HG03565 (cell line): Measurements from ENCODE around the gene KHDRBS1.
"Not testable (repeated sequence)": the region's sequence is repeated elsewhere in the genome, so short reads cannot be mapped to it uniquely, and the experiment has no call there.

Source experiments
- ATAC-seq: cut with Tn5 transposase; IDR thresholded peaks from one replicate; pipeline ENCODE4 v1.9.1; 2021; ENCODE audit warnings: mild to moderate bottlenecking, moderate library complexity; ENCODE audit not compliant: unreplicated experiment

The KHDRBS1 gene

DNA sequence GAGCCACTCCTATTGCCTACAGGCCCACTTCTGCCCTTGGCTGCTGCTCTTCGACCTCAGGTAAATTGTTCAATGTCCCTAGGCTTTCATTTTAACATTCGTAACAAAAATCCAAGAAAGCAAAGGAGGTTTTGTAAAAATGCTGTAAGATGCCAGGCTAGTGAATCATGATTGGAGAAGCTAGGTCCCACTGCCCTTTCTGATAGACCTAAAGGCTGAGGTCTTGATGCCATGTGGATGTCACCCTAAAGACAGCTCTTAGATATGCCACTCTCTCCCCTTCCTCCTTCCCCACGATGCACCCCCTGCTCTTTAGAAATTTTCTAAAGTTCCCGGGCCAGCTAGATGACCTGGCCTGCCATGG lies 49.2 kb downstream of the KHDRBS1 start:
- no peak for ATAC-seq

- ATAC-seq = no peak
Measured at GRCh38 chr1:32063261-32063681, 49.6 kb downstream of the KHDRBS1 start.

- ATAC-seq = not testable (repeated sequence)
Measured at GRCh38 chr1:32065613-32066488, 52.2 kb downstream of the KHDRBS1 start.

DNA sequence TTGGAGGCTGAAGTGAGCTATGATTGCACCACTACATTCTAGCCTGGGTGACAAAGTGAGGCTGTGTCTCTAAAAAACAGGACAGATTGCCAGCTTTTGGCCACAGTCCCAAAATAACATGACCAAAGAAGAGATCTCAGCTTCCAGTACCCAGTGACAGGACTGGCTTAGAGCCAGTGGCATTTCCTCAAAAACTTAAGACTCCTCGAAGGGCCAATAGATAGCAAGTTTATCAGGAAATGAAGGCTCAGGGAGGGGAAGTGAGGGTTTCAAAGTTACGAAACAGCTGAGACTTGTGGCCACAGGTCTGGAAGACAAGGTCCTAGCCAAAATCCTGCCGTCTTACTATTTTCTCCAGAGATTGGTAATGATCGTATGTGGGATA lies 52.8 kb downstream of the KHDRBS1 start:
- ATAC-seq = no peak

GRCh38 chr1:32068957-32069588 lies 55.4 kb downstream of the KHDRBS1 start:
- no peak for ATAC-seq

DNA sequence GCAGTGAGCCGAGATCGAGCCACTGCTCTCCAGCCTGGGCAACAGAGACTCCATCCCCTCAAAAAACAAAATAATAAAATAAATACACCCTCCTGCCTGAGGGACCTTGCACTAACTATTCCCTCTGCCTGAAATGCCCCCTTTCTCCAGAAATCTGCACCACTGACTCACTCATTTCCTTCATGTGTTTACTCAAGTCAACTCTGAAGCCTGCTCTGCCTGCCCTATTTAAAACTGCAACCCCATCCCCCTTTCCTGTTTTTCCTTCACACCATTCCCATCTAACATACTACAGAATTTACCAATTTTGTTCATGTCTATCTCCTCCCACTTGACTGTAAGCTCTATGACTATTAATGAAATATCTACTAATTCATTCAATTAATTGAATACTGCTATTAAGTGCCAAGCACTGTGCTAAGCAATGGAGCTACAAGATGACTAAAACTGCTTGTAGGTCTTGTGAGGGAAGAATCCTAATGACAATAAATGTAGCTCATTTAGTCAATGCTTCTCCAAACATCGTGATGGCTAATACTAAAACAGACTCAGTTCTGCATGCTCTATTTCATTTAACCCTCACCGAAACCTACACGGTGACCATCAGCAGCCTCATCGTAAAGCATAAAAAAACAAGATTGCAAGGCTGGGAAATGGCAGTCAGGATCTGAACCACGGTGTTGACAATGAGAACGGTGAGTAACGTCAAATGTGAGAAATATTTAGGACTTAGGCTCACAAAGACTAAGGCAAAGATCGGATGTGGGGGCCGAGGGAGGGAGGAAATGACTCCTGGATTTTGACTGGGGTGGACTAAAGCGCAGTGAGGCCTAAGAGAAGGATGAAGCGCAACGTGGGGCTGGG lies 58.3 kb downstream of the KHDRBS1 start:
- ATAC-seq = no peak

GRCh38 chr1:32072622-32073298 lies 59.1 kb downstream of the KHDRBS1 start, which contains the start of gene TMEM39B:
TSS of gene TMEM39B (plus strand) at chr1:32072939. CDS start at chr1:32073048, 109 bp downstream.
- ATAC-seq = peak; percentile 82

DNA sequence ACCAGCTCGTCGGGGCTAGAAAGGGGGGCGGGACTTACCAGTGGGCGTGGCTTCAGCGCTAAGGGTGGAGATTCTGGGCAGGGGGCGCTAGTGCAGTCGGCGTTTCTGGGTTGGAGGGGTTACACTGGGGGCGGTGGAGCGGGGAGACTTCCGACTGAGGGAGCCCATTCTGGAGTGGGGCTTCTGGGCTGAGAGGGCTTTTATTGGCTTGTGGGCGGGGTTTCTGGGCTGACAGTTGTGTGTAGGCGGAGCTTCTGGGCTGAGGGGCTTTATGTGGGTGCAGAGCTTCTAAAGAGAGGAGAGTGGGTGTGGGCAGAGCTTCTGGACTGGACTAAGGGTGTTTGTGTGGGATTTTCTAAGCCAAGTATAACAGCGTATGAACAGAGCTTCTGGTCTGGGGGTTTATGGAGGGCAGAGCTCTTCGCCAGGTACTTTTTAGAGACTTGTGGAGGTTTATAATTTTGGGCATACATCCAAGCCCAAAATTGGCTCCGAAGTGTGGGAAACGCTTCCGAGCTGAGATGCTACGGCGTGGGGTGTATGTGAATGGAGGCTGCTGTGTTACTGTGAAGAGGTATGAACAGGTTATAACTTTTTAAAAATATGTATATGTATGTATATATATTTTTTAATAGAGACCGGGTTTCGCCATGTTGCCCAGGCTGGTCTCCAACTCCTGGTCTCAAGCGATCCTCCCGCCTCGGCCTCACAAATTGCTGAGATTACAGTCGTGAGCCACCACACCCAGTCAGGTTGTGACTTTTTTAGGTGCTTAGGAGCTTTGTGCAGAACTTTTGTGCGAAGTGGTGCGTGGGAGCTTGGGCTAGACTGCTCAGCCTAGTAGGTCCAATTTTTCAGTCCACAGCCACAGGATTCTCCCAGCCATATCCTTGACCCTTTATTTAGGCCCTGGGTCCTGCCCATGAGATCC lies 59.9 kb downstream of the KHDRBS1 start:
- peak; percentile 6 for ATAC-seq

- ATAC-seq = no peak
Measured at GRCh38 chr1:32074841-32075240, 61.2 kb downstream of the KHDRBS1 start.

GRCh38 chr1:32077451-32077850 lies 63.8 kb downstream of the KHDRBS1 start:
- ATAC-seq = no peak

DNA sequence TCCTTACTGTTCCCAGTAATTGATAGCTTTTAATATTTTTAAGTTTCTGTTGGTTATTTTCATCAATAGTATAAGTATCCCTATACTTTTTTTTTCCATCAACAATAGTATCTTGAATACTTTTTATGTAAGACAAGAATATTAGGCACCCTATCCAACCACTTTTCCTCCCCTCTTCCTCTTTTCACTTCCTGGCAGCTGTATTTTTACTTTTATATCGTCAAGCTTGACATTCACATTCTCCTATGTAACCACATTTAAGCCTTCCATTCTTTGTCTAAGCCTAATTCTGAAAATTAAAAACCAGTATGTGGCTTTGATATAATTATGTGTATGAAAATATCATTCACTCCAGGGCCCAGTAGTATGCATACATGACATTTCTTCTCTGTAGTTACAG lies 68.4 kb downstream of the KHDRBS1 start:
- ATAC-seq = no peak

- ATAC-seq = not testable (repeated sequence)
Measured at GRCh38 chr1:32086381-32086780, 72.7 kb downstream of the KHDRBS1 start.

DNA sequence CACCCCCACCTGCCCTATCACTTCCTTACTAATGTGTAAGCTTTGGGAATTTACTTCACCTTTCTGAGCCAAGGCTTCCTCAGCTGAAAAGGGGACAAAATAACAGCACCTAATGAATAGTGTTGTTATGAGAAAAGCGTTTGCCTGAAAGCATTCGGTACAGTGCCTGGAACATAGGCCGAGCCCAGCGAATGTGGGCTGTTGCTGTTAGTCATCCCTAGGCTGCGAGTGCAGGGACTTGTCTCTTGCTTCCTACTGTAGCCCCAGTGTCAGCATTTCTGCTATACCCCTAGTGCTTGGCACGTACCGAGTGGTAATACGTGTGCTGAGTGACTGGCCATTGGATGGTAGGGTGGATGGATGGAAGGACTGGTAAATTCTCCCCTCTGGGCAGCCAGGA lies 77.5 kb downstream of the KHDRBS1 start:
- no peak for ATAC-seq

DNA sequence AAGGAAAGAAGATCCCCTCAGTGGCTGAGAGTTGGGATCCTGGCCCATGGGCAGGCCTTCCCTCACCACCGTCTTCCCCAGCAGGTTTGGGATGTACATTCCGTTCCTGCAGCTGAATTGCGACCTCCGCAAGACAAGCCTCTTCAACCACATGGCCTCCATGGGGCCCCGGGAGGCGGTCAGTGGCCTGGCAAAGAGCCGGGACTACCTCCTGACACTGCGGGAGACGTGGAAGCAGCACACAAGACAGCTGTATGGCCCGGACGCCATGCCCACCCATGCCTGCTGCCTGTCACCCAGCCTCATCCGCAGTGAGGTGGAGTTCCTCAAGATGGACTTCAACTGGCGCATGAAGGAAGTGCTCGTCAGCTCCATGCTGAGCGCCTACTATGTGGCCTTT lies 77.9 kb downstream of the KHDRBS1 start:
- no peak for ATAC-seq
